HepG2 (cell line): ENCODE measurements around the gene TEX19. TPM values are rescaled to one million over a fixed set of nuclear protein-coding genes. Genes with fewer than 3 reads are reported as not detected.

Experiments
- ASH2L ChIP-seq: fragments of 300-600, 200-600 bp; sonication (generic); IDR thresholded peaks from 2 replicates; pipeline ENCODE4 v1.7.0; 2017; ENCODE audit warnings: low read depth, mild to moderate bottlenecking, moderate library complexity, mixed read lengths, low read length; ENCODE audit not compliant: insufficient read length
- BRCA1 ChIP-seq: sonication (generic); formaldehyde crosslinking; IDR thresholded peaks from 2 replicates; pipeline ENCODE4 v1.4.0; 2020; ENCODE audit warnings: missing genetic modification reagents
- BRD4 ChIP-seq: sonication (generic); formaldehyde crosslinking; IDR thresholded peaks from 2 replicates; pipeline ENCODE4 v1.4.0; 2020; ENCODE audit warnings: missing genetic modification reagents
- CHCHD3 ChIP-seq: sonication (generic); formaldehyde crosslinking; IDR thresholded peaks from 2 replicates; pipeline ENCODE4 v1.8.0; 2022; ENCODE audit warnings: mild to moderate bottlenecking, missing genetic modification reagents, moderate library complexity
- CHD2 ChIP-seq: IDR thresholded peaks from 2 replicates; pipeline ENCODE4 v1.6.1; 2011; ENCODE audit warnings: low read depth, low read length, improper control_type of control experiment
- EP300 ChIP-seq, 3 experiments: sonication (generic) in 1 of 3; formaldehyde crosslinking in 1 of 3; IDR thresholded peaks; 2 replicates each; pipeline versions ENCODE4 v1.5.1 to v1.6.1; 2011 to 2020; ENCODE audit warnings: low read depth in 2 of 3, low read length in 2 of 3, borderline replicate concordance in 1 of 3, improper control_type of control experiment in 1 of 3, mild to moderate bottlenecking in 1 of 3, missing genetic modification reagents in 1 of 3, moderate library complexity in 1 of 3
- GABPA ChIP-seq, 2 experiments: IDR thresholded peaks; 2 replicates each; pipeline ENCODE4 v1.6.1; 2011 to 2016; ENCODE audit warnings: low read depth in 2 of 2, low read length in 1 of 2, missing biosample characterization in 1 of 2, missing genetic modification characterization in 1 of 2
- HES4 ChIP-seq: sonication (generic); formaldehyde crosslinking; IDR thresholded peaks from 2 replicates; pipeline ENCODE4 v1.9.0; 2021; ENCODE audit warnings: mild to moderate bottlenecking, missing genetic modification reagents, borderline replicate concordance
- JUND ChIP-seq: sonication (generic); formaldehyde crosslinking; IDR thresholded peaks from 2 replicates; pipeline ENCODE4 v1.8.0; 2022; ENCODE audit warnings: mild to moderate bottlenecking, missing genetic modification reagents
- LCORL ChIP-seq, 2 experiments: fragments of 450-650 bp in 1 of 2; sonication (generic) in 1 of 2; formaldehyde crosslinking in 1 of 2; IDR thresholded peaks; 2 replicates each; pipeline versions ENCODE4 v1.5.0 to v1.6.1; 2017 to 2020; ENCODE audit warnings: antibody characterized with exemption in 1 of 2, missing genetic modification reagents in 1 of 2
- MAZ ChIP-seq, 2 experiments: sonication (generic) in 1 of 2; formaldehyde crosslinking in 1 of 2; IDR thresholded peaks; 2 replicates each; pipeline versions ENCODE4 v1.5.0 to v1.6.1; 2012 to 2020; ENCODE audit warnings: low read depth in 2 of 2, mild to moderate bottlenecking in 2 of 2, borderline replicate concordance in 1 of 2, improper control_type of control experiment in 1 of 2, low read length in 1 of 2, missing genetic modification reagents in 1 of 2, moderate library complexity in 1 of 2
- MIXL1 ChIP-seq: IDR thresholded peaks from 2 replicates; pipeline ENCODE4 v1.6.1; 2016
- MYC ChIP-seq: sonication (generic); formaldehyde crosslinking; IDR thresholded peaks from 2 replicates; pipeline ENCODE4 v1.9.0; 2021; ENCODE audit warnings: missing genetic modification reagents, borderline replicate concordance
- REPIN1 ChIP-seq: sonication (generic); formaldehyde crosslinking; IDR thresholded peaks from 2 replicates; pipeline ENCODE4 v1.8.0; 2022; ENCODE audit warnings: missing genetic modification reagents, low read depth, mild to moderate bottlenecking, borderline replicate concordance
- THAP11 ChIP-seq: IDR thresholded peaks from 2 replicates; pipeline ENCODE4 v1.6.1; 2016; ENCODE audit warnings: missing biosample characterization, missing genetic modification reagents
- ZBTB42 ChIP-seq: sonication (generic); formaldehyde crosslinking; IDR thresholded peaks from 2 replicates; pipeline ENCODE4 v1.5.0; 2020; ENCODE audit warnings: mild to moderate bottlenecking, missing genetic modification reagents
- ZFP1 ChIP-seq: IDR thresholded peaks from 2 replicates; pipeline ENCODE4 v1.6.1; 2016
- ZIK1 ChIP-seq: sonication (generic); formaldehyde crosslinking; IDR thresholded peaks from 2 replicates; pipeline ENCODE4 v1.5.0; 2020; ENCODE audit warnings: mild to moderate bottlenecking, low read depth, missing genetic modification reagents, borderline replicate concordance
- ZNF292 ChIP-seq: sonication (generic); formaldehyde crosslinking; IDR thresholded peaks from 2 replicates; pipeline ENCODE4 v1.8.1; 2022; ENCODE audit warnings: mild to moderate bottlenecking, low read depth, missing genetic modification reagents, borderline replicate concordance
- ZNF777 ChIP-seq: sonication (generic); formaldehyde crosslinking; IDR thresholded peaks from 2 replicates; pipeline ENCODE4 v1.4.0; 2020; ENCODE audit warnings: missing genetic modification reagents
- polyA plus RNA-seq, 8 experiments: library from polyadenylated mRNA; depleted of rRNA in 3 of 8; stranded (reverse) in 7 of 8; unstranded in 1 of 8; fragments of >200 nt; fragmentation: Illumina TruSeq in 4 of 8; extraction: Trizol in 4 of 8; gene quantifications; 2 replicates each; pipeline versions ENCODE4 v1.2.1 to v1.2.3, GENCODE V29; 2011 to 2016; ENCODE audit warnings: low read depth in 4 of 8, missing spikeins in 1 of 8, mixed read lengths in 1 of 8; ENCODE audit not compliant: insufficient read depth in 1 of 8
- total RNA-seq, 5 experiments: library from RNA; depleted of rRNA; stranded (reverse); fragments of >200 nt; fragmentation: Illumina TruSeq; extraction: Trizol; gene quantifications; 2 replicates each; pipeline ENCODE4 v1.2.3, GENCODE V29; 2016; ENCODE audit warnings: low read depth in 1 of 5
- TF ChIP-seq, protein P1 (sequence below): IDR thresholded peaks from 2 replicates; pipeline ENCODE4 v1.6.1; 2018; ENCODE audit warnings: missing genetic modification reagents, mild to moderate bottlenecking, missing compliant biosample characterization
- TF ChIP-seq, protein P2 (sequence below): IDR thresholded peaks from 2 replicates; pipeline ENCODE4 v1.6.1; 2016; ENCODE audit warnings: low read depth, borderline replicate concordance
- TF ChIP-seq, protein P3 (sequence below): sonication (generic); formaldehyde crosslinking; IDR thresholded peaks from 2 replicates; pipeline ENCODE4 v1.8.1; 2023; ENCODE audit warnings: missing genetic modification reagents, mild to moderate bottlenecking, borderline replicate concordance
- TF ChIP-seq, protein P4 (sequence below): sonication (generic); formaldehyde crosslinking; IDR thresholded peaks from 2 replicates; pipeline ENCODE4 v1.4.0; 2020; ENCODE audit warnings: missing genetic modification reagents, borderline replicate concordance

Gene TEX19
- total and polyA plus RNA-seq, 2 of the 13 experiments (the other 11 are each of a cell fraction or from before 2014, with no cell fraction given) = 1.3 to 6.0 TPM

DNA sequence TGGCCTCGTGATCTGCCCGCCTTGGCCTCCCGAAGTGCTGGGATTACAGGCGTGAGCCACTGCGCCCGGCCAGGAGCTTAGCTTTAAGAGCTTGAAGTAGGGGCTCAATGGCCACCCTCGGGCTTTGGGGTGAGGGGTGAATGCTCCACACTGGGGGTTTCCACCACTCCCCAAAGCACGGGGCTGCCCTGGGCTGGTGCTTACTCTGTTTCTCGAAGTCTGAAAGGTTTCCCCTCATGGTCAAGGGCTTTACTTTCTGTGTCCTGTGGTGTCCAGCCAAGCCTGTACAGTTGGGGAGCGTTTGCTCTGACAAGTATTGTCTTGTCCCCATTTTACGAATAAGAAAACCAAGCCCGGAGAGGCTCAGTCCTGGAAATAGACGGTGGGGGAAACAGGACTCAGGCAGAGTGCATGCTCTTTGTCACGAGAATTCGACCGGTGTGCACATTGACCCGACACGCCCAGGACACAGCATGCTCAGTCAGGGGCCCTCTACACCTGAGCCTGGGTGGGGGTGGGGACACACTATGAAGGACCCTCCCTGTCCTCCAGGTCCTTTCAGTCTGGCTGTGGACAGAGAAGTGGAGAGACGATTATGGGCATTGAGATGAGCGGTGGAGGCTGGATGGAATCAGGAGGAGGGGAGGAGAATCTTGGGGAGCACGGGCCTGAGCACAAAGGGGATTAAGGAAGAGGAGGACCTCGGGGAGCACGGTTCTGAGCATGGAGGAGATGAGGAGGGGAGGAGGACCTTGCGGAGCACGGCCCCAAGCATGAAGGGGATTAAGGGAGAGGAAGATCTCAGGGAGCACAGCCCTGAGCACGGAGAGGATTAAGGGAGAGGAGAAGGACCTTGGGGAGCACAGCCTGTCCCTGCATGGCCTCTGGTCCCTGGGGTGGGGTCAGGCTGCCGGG, 49.1 kb upstream of the TEX19 start (continued):
- TF ChIP-seq, protein P1, sequence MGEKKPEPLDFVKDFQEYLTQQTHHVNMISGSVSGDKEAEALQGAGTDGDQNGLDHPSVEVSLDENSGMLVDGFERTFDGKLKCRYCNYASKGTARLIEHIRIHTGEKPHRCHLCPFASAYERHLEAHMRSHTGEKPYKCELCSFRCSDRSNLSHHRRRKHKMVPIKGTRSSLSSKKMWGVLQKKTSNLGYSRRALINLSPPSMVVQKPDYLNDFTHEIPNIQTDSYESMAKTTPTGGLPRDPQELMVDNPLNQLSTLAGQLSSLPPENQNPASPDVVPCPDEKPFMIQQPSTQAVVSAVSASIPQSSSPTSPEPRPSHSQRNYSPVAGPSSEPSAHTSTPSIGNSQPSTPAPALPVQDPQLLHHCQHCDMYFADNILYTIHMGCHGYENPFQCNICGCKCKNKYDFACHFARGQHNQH = peak; percentile 65; the same call in 1 of the 2 replicates
- no peak for TF ChIP-seq BRCA1 (CRISPR knock-in tag)
- no peak for TF ChIP-seq GABPA (IDR thresholded peaks at IDR 0.05; ENCODE audit: low read depth, low read length)
- TF ChIP-seq GABPA (CRISPR knock-in tag; IDR thresholded peaks at IDR 0.05; ENCODE audit: low read depth) = no peak; the same call in 1 of the 2 replicates
- no peak for TF ChIP-seq LCORL (IDR thresholded peaks at IDR 0.05)
- peak; percentile 72; the same call in 1 of the 2 replicates for TF ChIP-seq LCORL (CRISPR knock-in tag; IDR thresholded peaks at IDR 0.05)
- TF ChIP-seq ZNF777 (CRISPR knock-in tag) = no peak
- TF ChIP-seq THAP11 (CRISPR knock-in tag) = 0 out of 2 replicates have a peak, but pooled peaks have one; percentile 25
- peak; percentile 25; the same call in 1 of the 2 replicates for TF ChIP-seq MAZ (IDR thresholded peaks at IDR 0.05; ENCODE audit: borderline replicate concordance, low read depth, low read length)
- 0 out of 2 replicates have a peak, but pooled peaks have one; percentile 37 for TF ChIP-seq MAZ (CRISPR knock-in tag; IDR thresholded peaks at IDR 0.05; ENCODE audit: low read depth)
- TF ChIP-seq, protein P2, sequence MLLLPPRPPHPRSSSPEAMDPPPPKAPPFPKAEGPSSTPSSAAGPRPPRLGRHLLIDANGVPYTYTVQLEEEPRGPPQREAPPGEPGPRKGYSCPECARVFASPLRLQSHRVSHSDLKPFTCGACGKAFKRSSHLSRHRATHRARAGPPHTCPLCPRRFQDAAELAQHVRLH (CRISPR knock-in tag) = 0 out of 2 replicates have a peak, but pooled peaks have one; percentile 50
- peak; percentile 22; the same call in 1 of the 2 replicates for TF ChIP-seq JUND
- peak; percentile 13; the same call in 1 of the 2 replicates for TF ChIP-seq HES4 (CRISPR knock-in tag)
- no peak for TF ChIP-seq ZBTB42
- no peak for TF ChIP-seq REPIN1 (CRISPR knock-in tag)
- no peak for TF ChIP-seq ZFP1 (CRISPR knock-in tag)
- peak; percentile 82 for TF ChIP-seq MYC
- TF ChIP-seq MIXL1 (CRISPR knock-in tag) = peak; percentile 25; the same call in 1 of the 2 replicates
- peak; percentile 71; the same call in 1 of the 2 replicates for TF ChIP-seq CHCHD3 (CRISPR knock-in tag)
- TF ChIP-seq BRD4 = no peak; the same call in 1 of the 2 replicates
- TF ChIP-seq, protein P3, sequence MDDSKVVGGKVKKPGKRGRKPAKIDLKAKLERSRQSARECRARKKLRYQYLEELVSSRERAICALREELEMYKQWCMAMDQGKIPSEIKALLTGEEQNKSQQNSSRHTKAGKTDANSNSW (CRISPR knock-in tag) = no peak
- peak in 1 of 2 experiments; percentile 63; a peak in 2 of 4 replicates for TF ChIP-seq EP300 (IDR thresholded peaks at IDR 0.05; ENCODE audit: low read depth in 2 of 2, low read length in 2 of 2)
- peak; percentile 33 for TF ChIP-seq EP300 (CRISPR knock-in tag; IDR thresholded peaks at IDR 0.05; ENCODE audit: borderline replicate concordance)
- peak; percentile 45; the same call in 1 of the 2 replicates for TF ChIP-seq CHD2
- TF ChIP-seq, protein P4, sequence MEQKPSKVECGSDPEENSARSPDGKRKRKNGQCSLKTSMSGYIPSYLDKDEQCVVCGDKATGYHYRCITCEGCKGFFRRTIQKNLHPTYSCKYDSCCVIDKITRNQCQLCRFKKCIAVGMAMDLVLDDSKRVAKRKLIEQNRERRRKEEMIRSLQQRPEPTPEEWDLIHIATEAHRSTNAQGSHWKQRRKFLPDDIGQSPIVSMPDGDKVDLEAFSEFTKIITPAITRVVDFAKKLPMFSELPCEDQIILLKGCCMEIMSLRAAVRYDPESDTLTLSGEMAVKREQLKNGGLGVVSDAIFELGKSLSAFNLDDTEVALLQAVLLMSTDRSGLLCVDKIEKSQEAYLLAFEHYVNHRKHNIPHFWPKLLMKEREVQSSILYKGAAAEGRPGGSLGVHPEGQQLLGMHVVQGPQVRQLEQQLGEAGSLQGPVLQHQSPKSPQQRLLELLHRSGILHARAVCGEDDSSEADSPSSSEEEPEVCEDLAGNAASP (CRISPR knock-in tag) = peak; percentile 58; the same call in 1 of the 2 replicates
- peak; percentile 32 for TF ChIP-seq ASH2L
- TF ChIP-seq ZIK1 (CRISPR knock-in tag) = 0 out of 2 replicates have a peak, but pooled peaks have one; percentile 72
- peak; percentile 51; the same call in 1 of the 2 replicates for TF ChIP-seq ZNF292
